ENCODE measurements around the gene BIN2.

- no peak for TF ChIP-seq TARDBP (IDR thresholded peaks at IDR 0.05; ENCODE audit: borderline replicate concordance)
- TF ChIP-seq HDAC2 (IDR thresholded peaks at IDR 0.05): no peak
- no peak for TF ChIP-seq CTCF (IDR thresholded peaks at IDR 0.05 in 2 of 3, conservative IDR thresholded peaks at IDR 0.05 in 1 of 3; ENCODE audit: control insufficient read depth in 2 of 3, extremely low read depth in 1 of 3, insufficient read depth in 1 of 3, low read depth in 3 of 3, low read length in 3 of 3)
Observed at GRCh38 chr12:51247523-51248206, 76.3 kb downstream of the BIN2 start.
